Stomach (tissue), 4 donors: Measurements from ENCODE around the gene TSHZ2.

ENCODE experiments used
- POLR2AphosphoS5 ChIP-seq, 3 donors: sonication (generic); formaldehyde crosslinking; IDR thresholded peaks; one replicate each; pipeline ENCODE4 v1.6.1; 2016; ENCODE audit warnings: antibody characterized with exemption in 3 of 3
- TF ChIP-seq, protein P1 (sequence below), 7 experiments: fragments of 450-650 bp in 4 of 7; fragments of 200-600 bp in 3 of 7; sonication (generic) in 3 of 7; IDR thresholded peaks; one replicate each; pipeline ENCODE4 v1.5.1; 2016 to 2019; ENCODE audit warnings: antibody characterized with exemption in 7 of 7, control low read depth in 2 of 7, mild to moderate bottlenecking in 1 of 7

DNA sequence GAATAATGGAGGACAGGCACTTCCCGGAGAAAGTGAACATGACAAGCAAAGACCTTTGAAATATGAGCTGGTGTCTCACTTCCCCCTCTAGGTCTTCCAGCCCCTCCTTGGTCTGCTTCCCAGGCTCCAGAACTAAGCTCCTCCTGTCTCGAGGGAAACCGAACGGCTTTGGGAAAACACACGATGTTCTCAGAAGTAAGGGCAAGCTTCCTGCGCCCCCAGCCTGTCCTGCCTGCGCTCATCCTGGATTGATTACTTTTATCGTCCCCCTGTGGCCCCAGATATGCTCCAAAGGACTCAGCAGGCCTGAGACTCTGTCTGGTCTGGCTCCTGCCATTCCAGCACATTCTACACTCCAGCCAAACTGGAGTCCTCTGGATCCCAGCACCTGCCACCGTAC is 538.1 kb downstream of the TSHZ2 start:
- TF ChIP-seq POLR2AphosphoS5 (IDR thresholded peaks at IDR 0.05), result no peak
- TF ChIP-seq, protein P1, sequence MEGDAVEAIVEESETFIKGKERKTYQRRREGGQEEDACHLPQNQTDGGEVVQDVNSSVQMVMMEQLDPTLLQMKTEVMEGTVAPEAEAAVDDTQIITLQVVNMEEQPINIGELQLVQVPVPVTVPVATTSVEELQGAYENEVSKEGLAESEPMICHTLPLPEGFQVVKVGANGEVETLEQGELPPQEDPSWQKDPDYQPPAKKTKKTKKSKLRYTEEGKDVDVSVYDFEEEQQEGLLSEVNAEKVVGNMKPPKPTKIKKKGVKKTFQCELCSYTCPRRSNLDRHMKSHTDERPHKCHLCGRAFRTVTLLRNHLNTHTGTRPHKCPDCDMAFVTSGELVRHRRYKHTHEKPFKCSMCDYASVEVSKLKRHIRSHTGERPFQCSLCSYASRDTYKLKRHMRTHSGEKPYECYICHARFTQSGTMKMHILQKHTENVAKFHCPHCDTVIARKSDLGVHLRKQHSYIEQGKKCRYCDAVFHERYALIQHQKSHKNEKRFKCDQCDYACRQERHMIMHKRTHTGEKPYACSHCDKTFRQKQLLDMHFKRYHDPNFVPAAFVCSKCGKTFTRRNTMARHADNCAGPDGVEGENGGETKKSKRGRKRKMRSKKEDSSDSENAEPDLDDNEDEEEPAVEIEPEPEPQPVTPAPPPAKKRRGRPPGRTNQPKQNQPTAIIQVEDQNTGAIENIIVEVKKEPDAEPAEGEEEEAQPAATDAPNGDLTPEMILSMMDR (IDR thresholded peaks at IDR 0.05), result no peak
